Breast epithelium (tissue), 3 donors: Measurements from ENCODE around the gene EFNB2.

Experiments used
- POLR2A ChIP-seq: fragments of 450-650 bp; IDR thresholded peaks from one replicate; pipeline ENCODE4 v1.6.1; 2016; ENCODE audit warnings: antibody characterized with exemption, mild to moderate bottlenecking, moderate library complexity
- TF ChIP-seq, protein P1 (sequence below), 3 donors: fragments of 450-650 bp; IDR thresholded peaks; one replicate each; pipeline ENCODE4 v1.5.1; 2016 to 2017; ENCODE audit warnings: antibody characterized with exemption in 3 of 3, mild to moderate bottlenecking in 3 of 3, moderate library complexity in 3 of 3

DNA sequence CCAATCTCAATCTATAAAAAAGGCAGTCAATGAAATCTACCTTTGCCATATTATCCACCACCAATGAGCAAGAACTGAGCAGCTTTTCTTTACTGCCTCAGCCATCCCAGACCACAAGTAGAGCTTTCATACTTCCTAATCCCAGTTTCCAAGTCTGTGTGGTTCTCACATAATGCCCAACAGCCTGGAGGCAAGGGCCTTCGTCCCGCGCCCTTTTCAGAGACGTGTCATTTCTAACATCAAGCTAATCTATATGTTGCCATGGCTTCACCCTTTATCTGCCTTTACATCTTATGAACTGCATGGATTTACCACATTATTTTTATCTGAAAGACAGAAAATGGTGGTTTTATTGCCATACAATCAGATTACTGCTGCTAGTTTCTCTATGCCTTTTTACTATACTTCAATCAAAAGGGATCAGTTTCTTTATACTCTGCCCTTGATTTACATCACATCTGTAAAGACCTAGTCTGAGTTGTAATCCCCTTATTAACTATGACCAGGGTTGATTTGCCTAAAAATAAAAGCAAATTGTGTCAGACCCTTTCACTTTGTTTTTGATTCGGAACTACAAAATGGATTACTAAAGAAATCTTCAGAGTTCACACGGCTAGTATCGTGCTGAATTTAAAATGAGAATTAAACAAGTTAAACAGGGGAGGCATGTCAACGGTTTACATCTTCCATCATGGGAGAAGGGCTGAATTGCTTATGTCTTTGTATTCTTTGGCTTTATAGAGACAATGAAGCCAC is 5.9 kb downstream of the EFNB2 start:
- no peak for TF ChIP-seq POLR2A
- TF ChIP-seq, protein P1, sequence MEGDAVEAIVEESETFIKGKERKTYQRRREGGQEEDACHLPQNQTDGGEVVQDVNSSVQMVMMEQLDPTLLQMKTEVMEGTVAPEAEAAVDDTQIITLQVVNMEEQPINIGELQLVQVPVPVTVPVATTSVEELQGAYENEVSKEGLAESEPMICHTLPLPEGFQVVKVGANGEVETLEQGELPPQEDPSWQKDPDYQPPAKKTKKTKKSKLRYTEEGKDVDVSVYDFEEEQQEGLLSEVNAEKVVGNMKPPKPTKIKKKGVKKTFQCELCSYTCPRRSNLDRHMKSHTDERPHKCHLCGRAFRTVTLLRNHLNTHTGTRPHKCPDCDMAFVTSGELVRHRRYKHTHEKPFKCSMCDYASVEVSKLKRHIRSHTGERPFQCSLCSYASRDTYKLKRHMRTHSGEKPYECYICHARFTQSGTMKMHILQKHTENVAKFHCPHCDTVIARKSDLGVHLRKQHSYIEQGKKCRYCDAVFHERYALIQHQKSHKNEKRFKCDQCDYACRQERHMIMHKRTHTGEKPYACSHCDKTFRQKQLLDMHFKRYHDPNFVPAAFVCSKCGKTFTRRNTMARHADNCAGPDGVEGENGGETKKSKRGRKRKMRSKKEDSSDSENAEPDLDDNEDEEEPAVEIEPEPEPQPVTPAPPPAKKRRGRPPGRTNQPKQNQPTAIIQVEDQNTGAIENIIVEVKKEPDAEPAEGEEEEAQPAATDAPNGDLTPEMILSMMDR (IDR thresholded peaks at IDR 0.05): no peak
